Endothelial cell (in vitro differentiated cells): Measurements from ENCODE around the gene AGBL4. TPM values are rescaled to one million over a fixed set of nuclear protein-coding genes. Genes with fewer than 3 reads are reported as not detected.

Source experiments
- DNase-seq: peaks from one replicate; pipeline ENCODE4 v3.0.0; 2021; ENCODE audit warnings: low spot score
- H3K27ac Mint-ChIP-seq: one replicate; pipeline ENCODE4 v1.8.0; 2021; ENCODE audit warnings: mixed read lengths, inconsistent platforms; ENCODE audit not compliant: unreplicated experiment
- H3K27me3 Mint-ChIP-seq: one replicate; pipeline ENCODE4 v1.8.0; 2021; ENCODE audit warnings: mild to moderate bottlenecking, moderate library complexity, mixed read lengths, inconsistent platforms; ENCODE audit not compliant: unreplicated experiment
- H3K36me3 Mint-ChIP-seq: one replicate; pipeline ENCODE4 v1.8.0; 2021; ENCODE audit warnings: mild to moderate bottlenecking, low read depth, mixed read lengths, inconsistent platforms; ENCODE audit not compliant: unreplicated experiment
- H3K4me1 Mint-ChIP-seq: one replicate; pipeline ENCODE4 v1.8.0; 2021; ENCODE audit warnings: mild to moderate bottlenecking, mixed read lengths, inconsistent platforms; ENCODE audit not compliant: unreplicated experiment
- H3K4me3 Mint-ChIP-seq: one replicate; pipeline ENCODE4 v1.8.0; 2021; ENCODE audit warnings: mild to moderate bottlenecking, mixed read lengths, inconsistent platforms; ENCODE audit not compliant: unreplicated experiment
- H3K9me3 Mint-ChIP-seq: one replicate; pipeline ENCODE4 v1.8.0; 2021; ENCODE audit warnings: mixed read lengths, inconsistent platforms; ENCODE audit not compliant: unreplicated experiment
- total RNA-seq: library from RNA; stranded (reverse); fragmentation: NEBNext Ultra II Directional; extraction: Animal tissue kit (Norgen Biotek cat#: 25700); gene quantifications from one replicate; pipeline ENCODE4 v1.2.1, GENCODE V29; 2021; ENCODE audit not compliant: unreplicated experiment
- TF ChIP-seq, protein P1 (sequence below): fragments of 200-600 bp; sonication (generic); IDR thresholded peaks from one replicate; pipeline ENCODE4 v1.5.0; 2021; ENCODE audit warnings: antibody characterized with exemption; ENCODE audit not compliant: unreplicated experiment

Gene AGBL4
- total RNA-seq, 1 donor from 2014 or later: 0.51 TPM

GRCh38 chr1:49251019-49251784, 772.6 kb downstream of the AGBL4 start:
- Mint-ChIP-seq H3K4me3 (no peak overlapping the region), H3K36me3 (no peaks in the 10 kb centered on the region), H3K4me1 (no peaks in the 10 kb centered on the region), H3K27me3 (peaks cover 3% of the 10 kb centered on the region), H3K9me3 (peaks cover 3% of the 10 kb centered on the region), H3K27ac (no peak overlapping the region)
- TF ChIP-seq, protein P1, sequence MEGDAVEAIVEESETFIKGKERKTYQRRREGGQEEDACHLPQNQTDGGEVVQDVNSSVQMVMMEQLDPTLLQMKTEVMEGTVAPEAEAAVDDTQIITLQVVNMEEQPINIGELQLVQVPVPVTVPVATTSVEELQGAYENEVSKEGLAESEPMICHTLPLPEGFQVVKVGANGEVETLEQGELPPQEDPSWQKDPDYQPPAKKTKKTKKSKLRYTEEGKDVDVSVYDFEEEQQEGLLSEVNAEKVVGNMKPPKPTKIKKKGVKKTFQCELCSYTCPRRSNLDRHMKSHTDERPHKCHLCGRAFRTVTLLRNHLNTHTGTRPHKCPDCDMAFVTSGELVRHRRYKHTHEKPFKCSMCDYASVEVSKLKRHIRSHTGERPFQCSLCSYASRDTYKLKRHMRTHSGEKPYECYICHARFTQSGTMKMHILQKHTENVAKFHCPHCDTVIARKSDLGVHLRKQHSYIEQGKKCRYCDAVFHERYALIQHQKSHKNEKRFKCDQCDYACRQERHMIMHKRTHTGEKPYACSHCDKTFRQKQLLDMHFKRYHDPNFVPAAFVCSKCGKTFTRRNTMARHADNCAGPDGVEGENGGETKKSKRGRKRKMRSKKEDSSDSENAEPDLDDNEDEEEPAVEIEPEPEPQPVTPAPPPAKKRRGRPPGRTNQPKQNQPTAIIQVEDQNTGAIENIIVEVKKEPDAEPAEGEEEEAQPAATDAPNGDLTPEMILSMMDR: no peak
- no peak for DNase-seq

- H3K27me3 Mint-ChIP-seq: peaks cover 2% of the 10 kb centered on the region
- TF ChIP-seq, protein P1: no peak
- H3K4me3 Mint-ChIP-seq: no peak overlapping the region
- no peak overlapping the region for H3K27ac Mint-ChIP-seq
- peaks cover 7% of the 10 kb centered on the region for H3K9me3 Mint-ChIP-seq
- no peaks in the 10 kb centered on the region for H3K4me1 Mint-ChIP-seq
- no peak for DNase-seq
- peaks cover 3% of the 10 kb centered on the region for H3K36me3 Mint-ChIP-seq
Measured at GRCh38 chr1:49240709-49241221, 783.0 kb downstream of the AGBL4 start.

DNA sequence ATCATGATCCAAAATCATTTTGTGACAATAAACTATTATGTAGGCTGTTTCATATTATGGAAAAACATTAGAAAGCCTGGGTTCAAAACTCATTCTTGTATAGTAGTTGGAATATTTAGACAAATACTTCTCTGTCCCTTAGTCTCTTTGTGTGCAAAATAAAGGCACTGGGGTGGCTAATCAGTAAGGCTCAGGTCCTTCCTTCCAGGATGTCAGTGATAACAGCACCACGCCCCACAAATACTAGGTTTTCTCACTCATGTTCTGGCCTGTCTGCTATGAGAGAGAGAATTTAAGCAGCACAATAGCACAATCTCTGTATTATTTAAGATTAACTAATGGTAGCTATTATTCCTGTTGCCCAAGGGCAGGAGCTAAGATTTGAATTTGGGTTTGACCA, 788.8 kb downstream of the AGBL4 start:
- Mint-ChIP-seq H3K27me3 (no peaks in the 10 kb centered on the region), H3K4me1 (peaks cover 3% of the 10 kb centered on the region), H3K4me3 (no peak overlapping the region), H3K36me3 (peaks cover 3% of the 10 kb centered on the region), H3K9me3 (peaks cover 7% of the 10 kb centered on the region), H3K27ac (no peak overlapping the region)
- TF ChIP-seq, protein P1: no peak
- DNase-seq: no peak

GRCh38 chr1:49229555-49229954, 794.2 kb downstream of the AGBL4 start:
- H3K4me1 Mint-ChIP-seq: no peaks in the 10 kb centered on the region
- H3K36me3 Mint-ChIP-seq: no peaks in the 10 kb centered on the region
- H3K4me3 Mint-ChIP-seq: no peak overlapping the region
- DNase-seq: no peak
- H3K27ac Mint-ChIP-seq: no peak overlapping the region
- H3K27me3 Mint-ChIP-seq: no peaks in the 10 kb centered on the region
- TF ChIP-seq, protein P1: no peak
- H3K9me3 Mint-ChIP-seq: no peaks in the 10 kb centered on the region

DNA sequence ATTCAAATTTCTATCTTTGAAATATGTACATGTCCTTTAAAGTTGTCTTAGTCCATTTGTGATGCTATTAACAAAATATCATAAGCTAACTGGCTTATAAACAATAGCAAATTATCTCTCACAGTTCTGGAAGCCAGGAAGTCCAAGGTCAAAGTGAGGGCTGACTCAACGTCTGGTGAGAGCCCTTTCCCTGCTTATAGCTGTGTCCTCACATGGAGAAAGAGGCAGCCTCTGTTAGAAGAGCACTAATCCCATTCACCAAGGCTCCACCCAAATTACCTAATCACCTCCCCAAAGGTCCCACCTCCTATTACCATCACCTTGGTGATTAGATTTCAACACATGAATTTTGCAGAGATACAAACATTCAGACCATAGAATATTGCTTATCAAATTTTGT, 797.0 kb downstream of the AGBL4 start:
- H3K4me1 Mint-ChIP-seq: no peaks in the 10 kb centered on the region
- TF ChIP-seq, protein P1: no peak
- H3K9me3 Mint-ChIP-seq: no peaks in the 10 kb centered on the region
- H3K27ac Mint-ChIP-seq: no peak overlapping the region
- H3K36me3 Mint-ChIP-seq: no peaks in the 10 kb centered on the region
- DNase-seq: no peak
- H3K4me3 Mint-ChIP-seq: no peak overlapping the region
- no peaks in the 10 kb centered on the region for H3K27me3 Mint-ChIP-seq
